K562 (cell line): ENCODE measurements around the gene SESN2. TPM values are rescaled to one million over a fixed set of nuclear protein-coding genes. Genes with fewer than 3 reads are reported as not detected.

ENCODE experiments used
- ATAC-seq: fragments of 200-7000 bp; cut with Tn5 transposase; 3 replicates; pipeline ENCODE4 v1.9.1; 2020; ENCODE audit warnings: moderate library complexity
- BruUV-seq: library from RNA; stranded (reverse); fragments of 400-500 nt; replicated peaks from 2 replicates; lab custom pipeline; 2021; lab: Mats Ljungman, UMichigan
- CTCF ChIA-PET: fragments of 300-600 bp; formaldehyde crosslinking; extraction: SDS; loops from one replicate; lab custom pipeline; 2021; ENCODE audit warnings: low intra/inter-chr PET ratio; lab: Yijun Ruan, JAX
- POLR2A ChIA-PET: fragments of 300-600, 350-650 bp; sonication (Branson Sonifier 250); formaldehyde crosslinking; extraction: SDS; loops from one replicate; lab custom pipeline; 2021; ENCODE audit warnings: antibody characterized with exemption, inconsistent platforms; lab: Yijun Ruan, JAX
- DNase-seq, 4 experiments: peaks; one replicate each; pipeline versions ENCODE4 v3.0.0 to v3.0.0-alpha.2; 2011 to 2018; ENCODE audit warnings: low spot score in 3 of 4, mixed read lengths in 3 of 4; ENCODE audit errors: extremely low read depth in 1 of 4
- FAIRE-seq: peaks from 2 replicates; lab custom pipeline; 2011; peaks lifted over from hg19 to GRCh38; lab: Jason Lieb, UNC
- H2AFZ ChIP-seq: 2 replicates; pipeline ENCODE4 v1.6.0; 2011; ENCODE audit warnings: low read depth, low read length, control low read depth, inconsistent platforms
- H3K27ac ChIP-seq: fragments of 200-600 bp; 3 replicates; pipeline ENCODE4 v1.8.0; 2011; ENCODE audit warnings: low read depth, mild to moderate bottlenecking, control low read depth, inconsistent platforms, low read length, moderate library complexity, mixed read lengths; ENCODE audit errors: extremely low read depth
- H3K27me3 ChIP-seq, 2 experiments: fragments of 300-600 bp in 1 of 2; 2 replicates in 1 of 2; 3 replicates in 1 of 2; pipeline versions ENCODE4 v1.6.0 to v1.8.0; 2011; ENCODE audit warnings: inconsistent platforms in 2 of 2, low read length in 2 of 2, mild to moderate bottlenecking in 1 of 2, mixed read lengths in 1 of 2, moderate library complexity in 1 of 2; ENCODE audit not compliant: control insufficient read depth in 2 of 2, insufficient read depth in 2 of 2
- H3K36me3 ChIP-seq: fragments of 300-600 bp; 3 replicates; pipeline ENCODE4 v1.8.0; 2011; ENCODE audit warnings: mild to moderate bottlenecking, low read length, inconsistent platforms; ENCODE audit not compliant: control insufficient read depth, insufficient read depth
- H3K4me1 ChIP-seq, 2 experiments: fragments of 200-600 bp in 1 of 2; replicated peaks in 1 of 2; 2 replicates in 1 of 2; 3 replicates in 1 of 2; pipeline versions ENCODE4 v1.5.1 to v1.8.0; 2011; ENCODE audit warnings: inconsistent platforms in 2 of 2, low read length in 2 of 2, mild to moderate bottlenecking in 1 of 2, mixed read lengths in 1 of 2, moderate library complexity in 1 of 2; ENCODE audit not compliant: control insufficient read depth in 2 of 2, insufficient read depth in 2 of 2
- H3K4me2 ChIP-seq: 2 replicates; pipeline ENCODE4 v1.6.1; 2011; ENCODE audit warnings: low read length, control low read depth, inconsistent platforms, mixed read lengths; ENCODE audit not compliant: insufficient read depth
- H3K4me3 ChIP-seq: fragments of 200-600 bp; sonication (generic), shearing (Covaris generic); 2 replicates; pipeline ENCODE4 v1.5.1; 2016; ENCODE audit warnings: control low read depth, inconsistent platforms
- H3K79me2 ChIP-seq: fragments of 200-600 bp; 3 replicates; pipeline ENCODE4 v1.8.0; 2011; ENCODE audit warnings: low read length, inconsistent platforms; ENCODE audit not compliant: control insufficient read depth, insufficient read depth
- H3K9ac ChIP-seq, 2 experiments: 2 replicates each; pipeline versions ENCODE4 v1.6.0 to v1.6.1; 2011; ENCODE audit warnings: low read depth in 2 of 2, low read length in 2 of 2, control low read depth in 1 of 2, inconsistent platforms in 1 of 2, mild to moderate bottlenecking in 1 of 2, mixed read lengths in 1 of 2; ENCODE audit not compliant: insufficient read depth in 1 of 2
- H3K9me1 ChIP-seq: one replicate; pipeline ENCODE4 v1.6.0; 2011; ENCODE audit warnings: inconsistent platforms, mild to moderate bottlenecking, low read length, moderate library complexity; ENCODE audit not compliant: control insufficient read depth, insufficient read depth
- H3K9me3 ChIP-seq: replicated peaks from 2 replicates; pipeline ENCODE4 v1.5.1; 2011; ENCODE audit warnings: low read depth, low read length, inconsistent platforms; ENCODE audit not compliant: control insufficient read depth, insufficient read depth
- H4K20me1 ChIP-seq: replicated peaks from 2 replicates; pipeline ENCODE4 v1.6.1; 2011; ENCODE audit warnings: low read length, inconsistent platforms, mixed read lengths; ENCODE audit not compliant: control insufficient read depth, insufficient read depth
- CREBBP ChIP-seq: IDR thresholded peaks from one replicate; pipeline ENCODE4 v1.6.1; 2012; ENCODE audit warnings: low read depth, mild to moderate bottlenecking, control low read depth, inconsistent platforms, low read length
- SAP30 ChIP-seq: fragments of 200-600 bp; sonication (generic); IDR thresholded peaks from 2 replicates; pipeline ENCODE4 v1.6.1; 2012; ENCODE audit warnings: borderline replicate concordance, low read depth, mild to moderate bottlenecking, moderate library complexity, low read length, control low read depth, inconsistent platforms; ENCODE audit not compliant: insufficient read depth, poor library complexity, severe bottlenecking
- WGBS: fragments of 100-300 bp; shearing (Covaris generic); methylation state at CpG from one replicate; pipeline ENCODE4 v1.1.6; 2016; ENCODE audit warnings: low coverage, mixed read lengths; ENCODE audit not compliant: insufficient coverage; ENCODE audit errors: missing lambda C conversion rate; 5-methylcytosine and 5-hydroxymethylcytosine counted together
- in situ Hi-C: fragments of 300-500 bp; cut with MboI; formaldehyde crosslinking; loops from 4 replicates; pipeline ENCODE4 v1.15.0; 2018; ENCODE audit warnings: inconsistent platforms, mixed read lengths
- intact Hi-C: fragments of 100-400 bp; cut with micrococcal nuclease; formaldehyde crosslinking; loops from 2 replicates; pipeline ENCODE4 v1.14.2; 2022
- polyA plus RNA-seq, 8 experiments: library from polyadenylated mRNA; depleted of rRNA in 4 of 8; stranded (reverse) in 5 of 8; unstranded in 3 of 8; fragments of >200 nt; fragmentation: Nextera tagmentation in 2 of 8; fragmentation: Illumina TruSeq in 1 of 8; extraction: Ambion mirVana in 2 of 8; extraction: Trizol in 1 of 8; gene quantifications; 2 replicates each; pipeline versions ENCODE4 v1.2.1 to v1.2.3, GENCODE V29; 2011 to 2014; ENCODE audit warnings: inconsistent platforms in 1 of 8, missing spikeins in 1 of 8
- total RNA-seq, 7 experiments: library from RNA; depleted of rRNA in 6 of 7; stranded (reverse); fragments of >200 nt in 6 of 7; fragmentation: Illumina TruSeq in 2 of 7; extraction: Trizol in 2 of 7; gene quantifications; 2 replicates each; pipeline versions ENCODE4 v1.2.1 to v1.2.3, GENCODE V29; 2011 to 2021; ENCODE audit warnings: low replicate concordance in 1 of 7
- TF ChIP-seq, protein P1 (sequence below): fragments of 450-650 bp; IDR thresholded peaks from 2 replicates; pipeline ENCODE4 v1.6.1; 2016; ENCODE audit warnings: mild to moderate bottlenecking

The SESN2 gene
- total and polyA plus RNA-seq, 9 of the 15 experiments (the other 6 are each of a cell fraction or from before 2014, with no cell fraction given): 3.7 to 71.3 (median 16.8) TPM

DNA sequence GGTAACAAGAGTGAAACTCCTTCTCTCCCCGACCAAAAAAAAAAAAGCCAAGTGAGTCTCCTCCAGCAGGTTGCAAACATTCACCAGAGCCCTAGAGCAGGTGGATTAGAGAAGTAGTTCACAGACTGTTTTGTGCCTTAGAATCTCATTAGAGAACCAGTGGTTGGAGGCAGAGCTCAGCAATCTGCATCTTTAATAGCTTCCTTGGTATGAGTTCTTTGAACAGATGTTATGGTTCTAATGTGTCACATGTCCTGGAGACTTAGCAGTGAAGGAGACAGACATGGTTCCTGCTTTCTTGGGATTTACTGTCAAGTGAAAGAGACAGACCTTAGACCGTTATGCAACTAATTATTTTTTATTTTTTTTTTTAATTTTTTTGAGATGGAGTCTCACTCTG lies 26.8 kb downstream of the SESN2 start:
- DNase-seq: no peak
- no peak overlapping the region for H3K27ac ChIP-seq
- peaks cover 17% of the 10 kb centered on the region; the same call in 2 of the 3 replicates for H3K36me3 ChIP-seq
- H3K9me3 ChIP-seq: no peaks in the 10 kb centered on the region
- no peaks in the 10 kb centered on the region for H3K79me2 ChIP-seq
- H3K9ac ChIP-seq: no peak overlapping the region
- no peaks in the 10 kb centered on the region for H3K9me1 ChIP-seq
- intact Hi-C loops: no loop called here
- H2AFZ ChIP-seq: no peak overlapping the region
- H3K4me1 ChIP-seq: peaks cover 6 to 7% of the 10 kb centered on the region in 2 experiments; a peak in 3 of 5 replicates
- in situ Hi-C loops: no loop called here
- H3K4me3 ChIP-seq: no peak overlapping the region
- 28% methylated on average over 2 of the region's 2 CpGs for WGBS
- CTCF ChIA-PET: no interaction called here
- no peak overlapping the region for H3K4me2 ChIP-seq
- peaks cover 5% of the 10 kb centered on the region; the same call in 1 of the 2 replicates for H4K20me1 ChIP-seq
- H3K27me3 ChIP-seq: no peaks in the 10 kb centered on the region
- TF ChIP-seq SAP30 (no peak), CREBBP (no peak)
- TF ChIP-seq, protein P1, sequence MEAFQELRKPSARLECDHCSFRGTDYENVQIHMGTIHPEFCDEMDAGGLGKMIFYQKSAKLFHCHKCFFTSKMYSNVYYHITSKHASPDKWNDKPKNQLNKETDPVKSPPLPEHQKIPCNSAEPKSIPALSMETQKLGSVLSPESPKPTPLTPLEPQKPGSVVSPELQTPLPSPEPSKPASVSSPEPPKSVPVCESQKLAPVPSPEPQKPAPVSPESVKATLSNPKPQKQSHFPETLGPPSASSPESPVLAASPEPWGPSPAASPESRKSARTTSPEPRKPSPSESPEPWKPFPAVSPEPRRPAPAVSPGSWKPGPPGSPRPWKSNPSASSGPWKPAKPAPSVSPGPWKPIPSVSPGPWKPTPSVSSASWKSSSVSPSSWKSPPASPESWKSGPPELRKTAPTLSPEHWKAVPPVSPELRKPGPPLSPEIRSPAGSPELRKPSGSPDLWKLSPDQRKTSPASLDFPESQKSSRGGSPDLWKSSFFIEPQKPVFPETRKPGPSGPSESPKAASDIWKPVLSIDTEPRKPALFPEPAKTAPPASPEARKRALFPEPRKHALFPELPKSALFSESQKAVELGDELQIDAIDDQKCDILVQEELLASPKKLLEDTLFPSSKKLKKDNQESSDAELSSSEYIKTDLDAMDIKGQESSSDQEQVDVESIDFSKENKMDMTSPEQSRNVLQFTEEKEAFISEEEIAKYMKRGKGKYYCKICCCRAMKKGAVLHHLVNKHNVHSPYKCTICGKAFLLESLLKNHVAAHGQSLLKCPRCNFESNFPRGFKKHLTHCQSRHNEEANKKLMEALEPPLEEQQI: no peak
- TF ChIP-seq, all 486 proteins: peak for 0
- POLR2A ChIA-PET: interaction anchor here (0.8 to 22.4 kb wide), 7 partner anchors 10 to 41 kb away, joined by 3 to 547 read pairs (median 9); partner anchors contain the start of gene SESN2
- ATAC-seq: no peak
- no TSS peak for BruUV-seq
- FAIRE-seq: no peak
